NCI-H2029 (cell line): ENCODE data around the gene TCF20.
A peak's percentile ranks its signal among the peaks of the same experiment; 100 is the strongest.

ENCODE experiments used
- DNase-seq: peaks from one replicate; lab custom pipeline; 2025; lab: John Stamatoyannopoulos, UW

Gene TCF20

GRCh38 chr22:42282252-42282942 lies 11.9 kb upstream of the TCF20 start:
- DNase-seq = no peak

- DNase-seq = no peak
Measured at GRCh38 chr22:42281706-42282251, 11.3 kb upstream of the TCF20 start.

- no peak for DNase-seq
Measured at GRCh38 chr22:42281284-42281683, 10.8 kb upstream of the TCF20 start.

- no peak for DNase-seq
Measured at GRCh38 chr22:42280836-42281235, 10.4 kb upstream of the TCF20 start.

GRCh38 chr22:42280140-42280539 lies 9.7 kb upstream of the TCF20 start:
- DNase-seq = no peak

- DNase-seq = no peak
Measured at GRCh38 chr22:42279425-42280020, 9.1 kb upstream of the TCF20 start.

GRCh38 chr22:42277988-42278776 lies 7.7 kb upstream of the TCF20 start:
- no peak for DNase-seq

GRCh38 chr22:42277232-42277753 lies 6.8 kb upstream of the TCF20 start:
- no peak for DNase-seq

GRCh38 chr22:42275970-42276369 lies 5.5 kb upstream of the TCF20 start:
- DNase-seq = no peak

- DNase-seq = no peak
Measured at GRCh38 chr22:42275176-42275575, 4.7 kb upstream of the TCF20 start.

- DNase-seq = no peak
Measured at GRCh38 chr22:42273855-42274451, 3.5 kb upstream of the TCF20 start.

GRCh38 chr22:42272431-42272999 lies 2.1 kb upstream of the TCF20 start:
- DNase-seq = no peak

GRCh38 chr22:42271906-42272305 lies 1.5 kb upstream of the TCF20 start:
- DNase-seq = no peak

- DNase-seq = no peak
Measured at GRCh38 chr22:42271191-42271813, 849 bp upstream of the TCF20 start.

GRCh38 chr22:42270176-42270509 lies 310 bp downstream of the TCF20 start:
- no peak for DNase-seq

GRCh38 chr22:42269432-42270175 lies 849 bp downstream of the TCF20 start:
- DNase-seq = peak; percentile 39

- DNase-seq = no peak
Measured at GRCh38 chr22:42268852-42269410, 1.5 kb downstream of the TCF20 start.

- DNase-seq = no peak
Measured at GRCh38 chr22:42265321-42265720, 5.1 kb downstream of the TCF20 start.

- no peak for DNase-seq
Measured at GRCh38 chr22:42263944-42264343, 6.5 kb downstream of the TCF20 start.

- peak; percentile 23 for DNase-seq
Measured at GRCh38 chr22:42262964-42263363, 7.5 kb downstream of the TCF20 start.
